AG04449 (cell line): ENCODE measurements around the gene KCNB1.

Experiments
- CTCF ChIA-PET: fragments of 350-600 bp; formaldehyde crosslinking; extraction: SDS; loops from one replicate; lab custom pipeline; 2021; ENCODE audit warnings: antibody characterized with exemption; lab: Yijun Ruan, JAX
- POLR2A ChIA-PET: fragments of 400-600, 350-600 bp; formaldehyde crosslinking; extraction: SDS; loops from one replicate; lab custom pipeline; 2020; ENCODE audit warnings: antibody characterized with exemption, inconsistent platforms; lab: Yijun Ruan, JAX
- DNase-seq: peaks from one replicate; pipeline ENCODE4 v3.0.0-alpha.2; 2010; ENCODE audit warnings: low read depth, low spot score
- H3K4me3 ChIP-seq: 2 replicates; pipeline ENCODE4 v1.5.1; 2011; ENCODE audit warnings: low read depth, mild to moderate bottlenecking, control low read depth, low read length
- TF ChIP-seq, protein P1 (sequence below): IDR thresholded peaks from one replicate; pipeline ENCODE4 v1.5.1; 2011; ENCODE audit warnings: mild to moderate bottlenecking, moderate library complexity, low read length, control low read depth, inconsistent platforms; ENCODE audit not compliant: insufficient read depth; ENCODE audit errors: missing control alignments

KCNB1 gene

DNA sequence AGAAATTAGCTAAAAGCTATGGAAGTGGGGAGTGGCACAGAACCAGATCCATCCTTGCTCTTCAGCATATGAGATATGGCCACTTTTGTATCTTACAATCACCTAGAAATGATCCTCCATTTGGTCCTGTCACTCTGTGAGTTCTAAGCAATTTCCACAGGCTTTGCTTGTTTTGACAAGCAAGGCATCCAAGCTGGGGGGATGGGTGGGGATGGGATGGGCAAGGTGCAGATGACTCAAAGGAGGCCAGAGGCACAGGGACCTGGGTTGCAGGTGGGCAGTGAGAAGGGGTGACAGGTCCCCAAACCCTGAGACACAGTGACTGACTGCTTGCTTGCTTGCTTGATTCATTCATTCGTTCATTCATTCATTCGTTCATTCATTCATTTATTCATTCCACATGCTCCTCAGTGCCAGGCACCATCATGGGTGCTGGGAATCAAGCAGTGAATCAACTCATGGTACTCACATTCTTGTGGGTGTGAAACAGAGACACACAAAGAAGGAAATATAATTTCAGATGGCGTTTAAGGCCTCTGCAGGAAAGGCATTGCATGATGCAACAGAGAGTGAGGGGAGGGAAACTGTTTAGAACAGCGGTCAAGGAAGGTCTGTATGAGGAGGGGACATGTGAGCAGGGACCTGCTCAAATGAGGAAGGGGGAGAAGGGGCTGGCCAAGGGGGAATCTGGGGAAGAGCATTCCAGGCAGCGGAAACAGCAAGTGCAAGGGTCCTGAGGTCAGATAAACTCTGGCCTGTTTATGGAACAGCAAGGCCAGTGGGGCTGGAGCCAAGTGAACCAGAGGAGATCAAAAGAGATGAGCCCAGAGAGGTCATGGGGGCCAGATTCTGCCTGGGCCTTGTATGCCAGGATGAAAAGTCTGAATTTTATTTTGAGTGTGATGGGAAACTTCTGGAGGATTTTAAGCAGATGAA lies 3.4 kb downstream of the KCNB1 start:
- ChIA-PET CTCF (interaction anchor here (1.2 kb wide), 1 partner anchor 145 kb away, joined by 4 read pairs; no protein-coding TSS in a partner anchor), POLR2A (no interaction called here)

DNA sequence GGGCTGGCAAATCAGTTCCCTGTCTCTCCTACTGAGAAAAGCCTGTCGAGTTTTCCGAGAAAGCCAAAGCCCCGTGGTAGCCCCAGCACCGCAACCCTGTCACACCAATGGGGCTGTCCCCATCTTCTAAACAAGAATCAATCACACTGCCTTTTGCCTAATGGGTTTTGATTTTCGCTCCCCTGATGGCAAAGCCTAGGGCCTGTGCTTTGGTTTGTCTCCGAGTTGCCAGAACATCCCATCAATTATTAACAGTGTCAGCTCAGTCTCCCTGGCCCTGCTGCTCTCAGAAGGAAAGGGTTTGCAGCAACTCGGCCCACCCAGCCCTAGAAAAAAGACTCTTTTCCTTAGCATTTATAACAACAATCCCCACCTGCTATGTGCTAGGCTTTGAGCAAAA lies 4.2 kb downstream of the KCNB1 start:
- no peak for DNase-seq
- POLR2A ChIA-PET = no interaction called here
- CTCF ChIA-PET = no interaction called here
- no peak overlapping the region for H3K4me3 ChIP-seq
- TF ChIP-seq, protein P1, sequence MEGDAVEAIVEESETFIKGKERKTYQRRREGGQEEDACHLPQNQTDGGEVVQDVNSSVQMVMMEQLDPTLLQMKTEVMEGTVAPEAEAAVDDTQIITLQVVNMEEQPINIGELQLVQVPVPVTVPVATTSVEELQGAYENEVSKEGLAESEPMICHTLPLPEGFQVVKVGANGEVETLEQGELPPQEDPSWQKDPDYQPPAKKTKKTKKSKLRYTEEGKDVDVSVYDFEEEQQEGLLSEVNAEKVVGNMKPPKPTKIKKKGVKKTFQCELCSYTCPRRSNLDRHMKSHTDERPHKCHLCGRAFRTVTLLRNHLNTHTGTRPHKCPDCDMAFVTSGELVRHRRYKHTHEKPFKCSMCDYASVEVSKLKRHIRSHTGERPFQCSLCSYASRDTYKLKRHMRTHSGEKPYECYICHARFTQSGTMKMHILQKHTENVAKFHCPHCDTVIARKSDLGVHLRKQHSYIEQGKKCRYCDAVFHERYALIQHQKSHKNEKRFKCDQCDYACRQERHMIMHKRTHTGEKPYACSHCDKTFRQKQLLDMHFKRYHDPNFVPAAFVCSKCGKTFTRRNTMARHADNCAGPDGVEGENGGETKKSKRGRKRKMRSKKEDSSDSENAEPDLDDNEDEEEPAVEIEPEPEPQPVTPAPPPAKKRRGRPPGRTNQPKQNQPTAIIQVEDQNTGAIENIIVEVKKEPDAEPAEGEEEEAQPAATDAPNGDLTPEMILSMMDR = no peak

More for the DNA sequence above, 3.4 kb downstream of the KCNB1 start:
- TF ChIP-seq, protein P1 = no peak
- no peak for DNase-seq
- no peak overlapping the region for H3K4me3 ChIP-seq

DNA sequence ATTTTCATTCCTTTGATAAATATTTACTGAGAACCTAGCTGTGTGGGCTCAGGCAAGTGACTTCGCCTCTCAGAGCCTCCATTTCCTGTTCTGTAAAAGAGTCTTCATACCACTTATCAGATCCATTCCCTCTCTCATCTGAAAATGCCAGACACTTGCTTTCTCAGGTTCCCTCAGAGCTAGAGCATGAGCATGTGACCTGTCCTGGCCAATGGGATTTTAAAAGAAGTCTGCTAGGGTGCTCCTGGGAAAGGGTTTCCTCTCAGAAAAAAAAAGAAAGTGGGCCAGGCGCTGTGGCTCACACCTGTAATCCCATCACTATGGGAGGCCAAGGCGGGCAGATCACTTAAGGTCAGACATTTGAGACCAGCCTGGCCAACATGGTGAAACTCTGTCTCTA lies 5.3 kb downstream of the KCNB1 start:
- no peak for DNase-seq
- no peak overlapping the region for H3K4me3 ChIP-seq
- TF ChIP-seq, protein P1 = no peak
- CTCF ChIA-PET = interaction anchor here (0.7 to 1.5 kb wide), 2 partner anchors 32 to 51 kb away, joined by 3 read pairs; no protein-coding TSS in a partner anchor
- POLR2A ChIA-PET = no interaction called here

DNA sequence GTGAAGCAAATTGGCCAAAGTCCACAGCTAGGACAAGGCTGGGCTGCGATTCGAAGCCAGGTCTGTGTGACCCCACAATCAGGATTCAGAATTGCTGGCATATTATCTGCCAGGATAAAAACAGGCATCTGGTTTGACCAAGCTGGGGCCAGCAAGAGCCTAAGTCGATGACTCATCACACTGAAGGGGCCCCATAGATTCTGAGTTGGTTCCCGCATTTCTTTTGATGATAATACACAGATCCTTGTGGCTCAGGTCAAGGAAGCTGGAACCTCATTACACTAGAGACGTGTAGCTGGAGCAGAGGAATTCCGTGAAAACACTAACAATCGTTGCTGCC lies 6.5 kb downstream of the KCNB1 start:
- POLR2A ChIA-PET = no interaction called here
- H3K4me3 ChIP-seq = no peak overlapping the region
- CTCF ChIA-PET = interaction anchor here (0.8 to 1.4 kb wide), 3 partner anchors 8 to 141 kb away, joined by 4 read pairs; no protein-coding TSS in a partner anchor
- TF ChIP-seq, protein P1 = no peak
- no peak for DNase-seq

DNA sequence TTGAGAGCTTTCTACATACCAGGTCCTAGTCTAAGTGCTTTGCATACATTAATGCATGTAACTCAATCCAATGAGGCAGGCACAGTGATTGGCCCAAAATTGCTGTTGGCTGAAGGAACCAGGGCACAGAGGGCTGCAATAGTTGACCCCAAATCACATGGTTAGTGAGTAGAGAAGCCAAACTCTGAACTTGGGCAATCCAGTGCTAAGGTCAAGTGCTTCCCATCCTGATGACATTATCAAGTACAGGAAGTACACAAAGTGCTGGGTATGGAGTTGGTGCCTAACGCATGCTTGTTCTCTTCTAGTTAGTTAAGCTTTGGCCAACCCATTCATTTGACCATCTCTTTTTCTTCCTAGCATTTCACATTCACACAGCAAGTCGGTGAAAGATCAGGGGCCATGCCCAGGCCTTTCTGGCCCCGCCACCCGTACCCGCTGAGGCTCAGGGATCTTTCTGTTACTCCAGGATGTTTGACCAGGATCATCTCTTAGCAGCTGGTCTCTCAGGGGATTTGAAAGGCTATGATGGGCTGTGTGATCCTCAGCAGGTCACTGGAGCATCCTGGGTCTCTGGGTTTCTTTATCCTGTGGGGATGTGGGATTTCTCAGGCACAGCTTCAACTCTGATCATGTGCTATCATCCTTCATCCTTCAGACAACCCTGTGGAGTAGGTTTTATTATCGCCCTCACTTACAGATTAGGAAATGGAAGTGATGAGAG lies 7.0 kb downstream of the KCNB1 start:
- POLR2A ChIA-PET = no interaction called here

More for the DNA sequence above, 7.0 kb downstream of the KCNB1 start:
- CTCF ChIA-PET = interaction anchor here (0.8 to 1.4 kb wide), 5 partner anchors 8 to 141 kb away, joined by 3 to 5 read pairs (median 4); no protein-coding TSS in a partner anchor
- no peak overlapping the region for H3K4me3 ChIP-seq
- TF ChIP-seq, protein P1 = no peak
- DNase-seq = no peak
